GM12878 (cell line): Measurements from ENCODE around the gene NUMB. TPM values are rescaled to one million over a fixed set of nuclear protein-coding genes. Genes with fewer than 3 reads are reported as not detected.

Experiments
- ASH2L ChIP-seq: fragments of 300-600, 200-600 bp; sonication (generic); IDR thresholded peaks from 2 replicates; pipeline ENCODE4 v1.6.1; 2017; ENCODE audit warnings: low read depth, mild to moderate bottlenecking, borderline replicate concordance
- KLF5 ChIP-seq: fragments of 450-650 bp; IDR thresholded peaks from 2 replicates; pipeline ENCODE4 v1.6.1; 2014; ENCODE audit warnings: mild to moderate bottlenecking; ENCODE audit not compliant: partially characterized antibody
- NR2C1 ChIP-seq: fragments of 450-650 bp; IDR thresholded peaks from 2 replicates; pipeline ENCODE4 v1.6.1; 2017; ENCODE audit warnings: antibody characterized with exemption, mild to moderate bottlenecking, moderate library complexity
- STAT3 ChIP-seq: IDR thresholded peaks from 2 replicates; pipeline ENCODE4 v1.6.1; 2011; ENCODE audit warnings: low read depth, low read length, improper control_type of control experiment
- YBX1 ChIP-seq: fragments of 450-650 bp; IDR thresholded peaks from 2 replicates; pipeline ENCODE4 v1.6.1; 2016; ENCODE audit warnings: antibody characterized with exemption
- ZBED1 ChIP-seq: IDR thresholded peaks from 2 replicates; pipeline ENCODE4 v1.6.1; 2016; ENCODE audit warnings: borderline replicate concordance
- polyA plus RNA-seq, 11 experiments: library from polyadenylated mRNA; depleted of rRNA in 4 of 11; unstranded in 6 of 11; stranded (reverse) in 5 of 11; fragments of >200 nt; fragmentation: Nextera tagmentation in 4 of 11; fragmentation: Illumina TruSeq in 1 of 11; extraction: Ambion mirVana in 4 of 11; extraction: Trizol in 1 of 11; gene quantifications; 1 replicate in 1 of 11; 2 replicates in 10 of 11; pipeline versions ENCODE4 v1.2.1 to v1.2.3, GENCODE V29; 2011 to 2016; ENCODE audit warnings: inconsistent platforms in 2 of 11, missing spikeins in 2 of 11, low read depth in 1 of 11
- total RNA-seq, 4 experiments: library from RNA; depleted of rRNA in 3 of 4; stranded (reverse); fragments of >200 nt in 3 of 4; fragmentation: Illumina TruSeq in 1 of 4; extraction: Trizol in 1 of 4; gene quantifications; 2 replicates each; pipeline versions ENCODE4 v1.2.1 to v1.2.3, GENCODE V29; 2013 to 2021
- TF ChIP-seq, protein P1 (sequence below): fragments of 450-650 bp; IDR thresholded peaks from 2 replicates; pipeline ENCODE4 v1.6.1; 2016; ENCODE audit warnings: mild to moderate bottlenecking, moderate library complexity, borderline replicate concordance
- TF ChIP-seq, protein P2 (sequence below): fragments of 450-650 bp; IDR thresholded peaks from 2 replicates; pipeline ENCODE4 v1.6.1; 2016; ENCODE audit warnings: mild to moderate bottlenecking

NUMB gene
- total and polyA plus RNA-seq, 10 of the 15 experiments (the other 5 are each of a cell fraction or from before 2014, with no cell fraction given) = 22.0 to 147 (median 48.9) TPM

DNA sequence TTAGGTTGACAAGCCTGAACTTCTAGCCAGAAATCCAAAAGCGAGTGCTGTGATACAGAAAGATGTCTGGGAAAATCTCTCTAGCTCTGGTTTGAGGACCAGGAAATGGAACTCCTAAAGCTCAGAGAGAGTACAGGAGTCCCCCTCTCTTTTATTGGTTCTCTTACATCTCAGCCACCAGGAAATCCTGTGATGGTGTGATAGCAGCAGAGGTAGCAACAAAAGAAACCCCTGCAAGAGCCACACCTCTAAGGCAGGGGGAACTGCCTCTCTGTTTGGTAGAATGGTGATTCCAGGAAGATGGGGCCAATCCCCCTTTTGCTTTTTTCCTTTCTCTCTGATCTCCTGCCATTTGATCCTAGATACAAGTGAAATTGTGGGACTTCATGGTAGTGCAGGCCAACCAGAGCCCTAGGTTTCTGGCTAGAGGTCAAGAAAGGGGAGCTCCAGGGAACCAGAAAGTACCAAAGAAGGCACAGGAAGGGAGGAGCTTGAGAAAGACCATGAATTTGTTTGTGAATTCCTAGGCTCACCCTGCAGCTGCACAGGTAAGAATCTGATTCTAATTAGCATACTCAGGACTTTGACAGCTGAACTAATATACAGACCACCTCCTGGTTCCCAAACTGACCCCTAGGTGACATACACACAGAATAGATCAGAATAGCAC is 132.6 kb downstream of the NUMB start (continued):
- no peak for TF ChIP-seq NR2C1
- TF ChIP-seq, protein P1, sequence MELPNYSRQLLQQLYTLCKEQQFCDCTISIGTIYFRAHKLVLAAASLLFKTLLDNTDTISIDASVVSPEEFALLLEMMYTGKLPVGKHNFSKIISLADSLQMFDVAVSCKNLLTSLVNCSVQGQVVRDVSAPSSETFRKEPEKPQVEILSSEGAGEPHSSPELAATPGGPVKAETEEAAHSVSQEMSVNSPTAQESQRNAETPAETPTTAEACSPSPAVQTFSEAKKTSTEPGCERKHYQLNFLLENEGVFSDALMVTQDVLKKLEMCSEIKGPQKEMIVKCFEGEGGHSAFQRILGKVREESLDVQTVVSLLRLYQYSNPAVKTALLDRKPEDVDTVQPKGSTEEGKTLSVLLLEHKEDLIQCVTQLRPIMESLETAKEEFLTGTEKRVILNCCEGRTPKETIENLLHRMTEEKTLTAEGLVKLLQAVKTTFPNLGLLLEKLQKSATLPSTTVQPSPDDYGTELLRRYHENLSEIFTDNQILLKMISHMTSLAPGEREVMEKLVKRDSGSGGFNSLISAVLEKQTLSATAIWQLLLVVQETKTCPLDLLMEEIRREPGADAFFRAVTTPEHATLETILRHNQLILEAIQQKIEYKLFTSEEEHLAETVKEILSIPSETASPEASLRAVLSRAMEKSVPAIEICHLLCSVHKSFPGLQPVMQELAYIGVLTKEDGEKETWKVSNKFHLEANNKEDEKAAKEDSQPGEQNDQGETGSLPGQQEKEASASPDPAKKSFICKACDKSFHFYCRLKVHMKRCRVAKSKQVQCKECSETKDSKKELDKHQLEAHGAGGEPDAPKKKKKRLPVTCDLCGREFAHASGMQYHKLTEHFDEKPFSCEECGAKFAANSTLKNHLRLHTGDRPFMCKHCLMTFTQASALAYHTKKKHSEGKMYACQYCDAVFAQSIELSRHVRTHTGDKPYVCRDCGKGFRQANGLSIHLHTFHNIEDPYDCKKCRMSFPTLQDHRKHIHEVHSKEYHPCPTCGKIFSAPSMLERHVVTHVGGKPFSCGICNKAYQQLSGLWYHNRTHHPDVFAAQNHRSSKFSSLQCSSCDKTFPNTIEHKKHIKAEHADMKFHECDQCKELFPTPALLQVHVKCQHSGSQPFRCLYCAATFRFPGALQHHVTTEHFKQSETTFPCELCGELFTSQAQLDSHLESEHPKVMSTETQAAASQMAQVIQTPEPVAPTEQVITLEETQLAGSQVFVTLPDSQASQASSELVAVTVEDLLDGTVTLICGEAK = no peak
- no peak for TF ChIP-seq YBX1
- TF ChIP-seq KLF5 = no peak
- TF ChIP-seq STAT3 = no peak
- TF ChIP-seq ZBED1 = no peak
- TF ChIP-seq ASH2L = no peak
- TF ChIP-seq, protein P2, sequence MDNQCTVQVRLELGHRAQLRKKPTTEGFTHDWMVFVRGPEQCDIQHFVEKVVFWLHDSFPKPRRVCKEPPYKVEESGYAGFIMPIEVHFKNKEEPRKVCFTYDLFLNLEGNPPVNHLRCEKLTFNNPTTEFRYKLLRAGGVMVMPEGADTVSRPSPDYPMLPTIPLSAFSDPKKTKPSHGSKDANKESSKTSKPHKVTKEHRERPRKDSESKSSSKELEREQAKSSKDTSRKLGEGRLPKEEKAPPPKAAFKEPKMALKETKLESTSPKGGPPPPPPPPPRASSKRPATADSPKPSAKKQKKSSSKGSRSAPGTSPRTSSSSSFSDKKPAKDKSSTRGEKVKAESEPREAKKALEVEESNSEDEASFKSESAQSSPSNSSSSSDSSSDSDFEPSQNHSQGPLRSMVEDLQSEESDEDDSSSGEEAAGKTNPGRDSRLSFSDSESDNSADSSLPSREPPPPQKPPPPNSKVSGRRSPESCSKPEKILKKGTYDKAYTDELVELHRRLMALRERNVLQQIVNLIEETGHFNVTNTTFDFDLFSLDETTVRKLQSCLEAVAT = no peak
